HG03354 (cell line): Measurements from ENCODE around the gene CCDC28A.
"Not testable (repeated sequence)": the region's sequence is repeated elsewhere in the genome, so short reads cannot be mapped to it uniquely, and the experiment has no call there.

Experiments used
- ATAC-seq: cut with Tn5 transposase; IDR thresholded peaks from one replicate; pipeline ENCODE4 v1.9.1; 2021; ENCODE audit warnings: mild to moderate bottlenecking; ENCODE audit not compliant: unreplicated experiment, poor library complexity, severe bottlenecking

Gene CCDC28A

DNA sequence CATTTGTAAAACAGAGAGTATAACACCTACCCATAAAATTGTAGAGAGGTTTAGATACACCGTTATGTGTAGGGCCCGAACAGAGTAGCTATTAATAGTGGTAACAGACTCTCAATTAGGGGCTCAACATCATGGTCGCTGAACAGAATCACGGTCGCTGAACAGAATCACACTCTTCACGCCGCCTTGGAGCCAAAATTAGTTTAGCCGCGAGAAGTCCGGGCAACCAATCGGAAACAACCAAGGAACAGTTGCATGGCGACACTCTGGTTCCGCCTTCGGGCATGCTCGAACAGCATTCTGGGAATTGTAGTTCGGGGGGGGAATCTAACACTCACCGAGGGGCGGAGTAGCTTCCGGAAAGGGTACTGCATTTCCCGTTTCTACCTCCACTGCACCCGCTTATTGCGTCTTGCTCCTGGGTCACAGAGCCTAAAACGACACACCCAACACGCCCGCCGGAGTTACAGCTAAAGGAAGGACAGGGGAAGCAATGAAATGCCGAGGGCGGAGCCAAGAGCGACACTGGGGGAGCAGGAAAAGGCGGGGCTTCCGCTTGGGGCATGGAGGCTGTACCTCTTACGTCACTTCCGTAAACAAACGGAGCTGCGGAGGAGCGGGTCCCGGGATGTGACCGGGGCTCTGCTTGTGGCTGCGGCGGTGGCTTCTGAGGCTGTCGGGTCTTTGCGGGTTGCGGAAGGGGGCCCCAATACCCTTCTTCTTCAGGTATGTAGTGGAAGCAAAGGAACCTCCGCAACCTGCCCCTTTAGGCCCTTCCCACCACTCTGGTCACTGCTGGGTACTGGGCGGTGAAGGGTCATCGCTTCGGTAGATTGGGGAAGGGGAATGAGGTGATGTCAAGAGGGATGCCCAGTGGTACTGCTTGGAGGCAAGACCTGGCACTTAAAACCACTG, at the start of gene CCDC28A:
TSS of gene CCDC28A (plus strand) at position 593 of the 915 bp plus-strand sequence. CDS start 2,352 bp downstream, outside the sequence.
- ATAC-seq: peak; percentile 96

DNA sequence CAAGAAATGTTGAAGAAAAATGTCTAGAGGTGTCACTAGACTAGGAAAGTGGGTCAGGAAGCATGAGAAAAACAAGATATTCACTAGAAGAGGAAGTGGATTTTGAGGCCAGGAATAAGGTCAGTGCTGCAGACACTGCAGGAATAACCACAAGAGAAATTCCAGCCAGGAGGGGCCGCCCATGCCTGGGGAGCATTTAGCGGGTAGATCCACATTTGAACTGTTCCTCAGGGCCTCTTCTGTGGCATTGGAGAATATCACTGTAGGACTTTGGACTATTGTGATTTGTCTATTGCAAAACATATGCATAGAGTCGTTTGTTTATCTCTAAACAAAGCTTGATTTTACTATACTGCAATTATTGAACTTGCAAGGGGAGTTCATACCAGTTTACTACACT, 49.6 kb upstream of the CCDC28A start:
- ATAC-seq: no peak

DNA sequence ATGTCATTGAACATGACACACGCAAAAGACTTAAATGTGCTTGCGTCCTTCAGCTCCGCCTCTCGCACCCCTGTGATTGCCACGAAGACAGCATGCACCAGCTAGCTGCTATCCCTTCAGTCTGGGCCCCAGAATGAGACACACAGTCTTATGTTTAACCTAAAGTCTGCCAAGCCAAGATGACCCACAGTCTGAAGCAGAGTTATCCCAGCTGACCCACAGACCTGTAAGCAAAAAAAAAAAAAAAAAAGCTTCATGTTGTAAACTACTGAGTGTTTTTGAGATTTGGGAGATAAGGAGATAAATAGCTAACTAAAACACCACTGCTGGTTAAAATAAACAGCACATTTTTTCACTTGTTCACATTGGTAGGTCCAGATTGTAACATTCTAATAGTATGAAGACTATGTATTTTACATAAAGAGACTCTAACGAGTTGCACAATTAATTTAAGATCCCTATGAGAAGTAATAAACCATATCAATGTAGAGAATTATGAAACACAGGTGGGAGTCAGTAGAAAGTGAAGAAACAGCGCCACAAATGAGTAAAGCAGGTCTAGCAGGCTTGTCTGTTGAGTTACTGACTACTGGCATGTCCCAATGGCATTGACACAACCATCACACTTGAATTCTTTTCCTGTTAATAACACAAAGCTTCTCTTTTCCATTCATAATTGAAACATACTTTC, 47.4 kb upstream of the CCDC28A start:
- ATAC-seq: no peak

DNA sequence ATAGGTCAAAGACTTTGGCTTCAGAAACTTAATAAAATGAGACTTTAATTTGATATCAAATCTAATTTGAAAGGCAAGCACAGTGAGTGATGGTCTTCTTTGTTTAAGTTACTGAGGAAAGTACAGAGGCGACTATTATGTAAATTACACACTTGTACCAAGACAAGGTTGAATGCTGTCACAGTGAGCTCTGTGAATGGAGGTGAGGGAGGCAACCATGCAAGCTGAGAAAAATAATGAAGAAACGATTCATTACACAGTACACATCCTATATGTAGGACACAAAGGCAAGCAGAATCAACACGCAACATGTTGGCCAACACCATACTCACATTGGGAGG, 46.8 kb upstream of the CCDC28A start:
- no peak for ATAC-seq

DNA sequence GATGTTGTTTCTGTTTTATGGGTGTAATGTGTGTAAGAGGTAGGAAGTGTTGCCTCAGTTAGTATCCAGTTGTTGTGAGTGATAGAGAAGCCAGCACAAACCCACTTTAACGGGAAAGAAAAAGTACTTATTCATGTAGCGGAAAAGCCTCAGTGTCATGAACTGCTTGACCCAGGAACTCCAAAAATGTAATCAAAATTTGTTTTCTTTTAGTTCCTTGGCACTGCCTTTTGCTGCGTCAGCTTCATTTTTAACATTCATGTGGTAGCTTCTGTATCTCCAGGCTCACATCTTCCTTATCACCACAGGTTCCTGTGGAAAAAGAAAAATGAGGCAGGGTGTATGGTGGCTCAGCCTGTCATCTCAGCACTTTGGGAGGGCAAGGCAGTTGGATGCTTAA, 46.4 kb upstream of the CCDC28A start:
- ATAC-seq: no peak

DNA sequence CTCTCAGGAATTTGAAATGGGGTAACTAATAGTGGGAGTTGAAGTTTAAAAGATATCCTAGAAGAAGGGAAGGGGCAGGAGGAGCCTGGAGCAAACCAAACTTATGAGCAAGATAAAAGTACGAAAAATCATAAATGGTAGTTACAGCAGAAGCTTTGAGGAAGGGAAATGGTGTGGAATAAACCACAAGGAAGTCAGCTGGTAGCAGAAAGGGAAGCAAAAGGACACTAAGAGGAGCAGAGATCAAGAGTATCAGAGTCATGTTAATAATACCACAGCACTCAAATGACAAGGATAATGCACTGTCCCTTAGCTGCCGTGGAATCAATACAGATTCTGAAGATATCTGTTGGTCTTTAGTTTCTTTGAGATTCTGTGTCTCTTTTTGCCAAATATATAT, 44.9 kb upstream of the CCDC28A start:
- no peak for ATAC-seq

DNA sequence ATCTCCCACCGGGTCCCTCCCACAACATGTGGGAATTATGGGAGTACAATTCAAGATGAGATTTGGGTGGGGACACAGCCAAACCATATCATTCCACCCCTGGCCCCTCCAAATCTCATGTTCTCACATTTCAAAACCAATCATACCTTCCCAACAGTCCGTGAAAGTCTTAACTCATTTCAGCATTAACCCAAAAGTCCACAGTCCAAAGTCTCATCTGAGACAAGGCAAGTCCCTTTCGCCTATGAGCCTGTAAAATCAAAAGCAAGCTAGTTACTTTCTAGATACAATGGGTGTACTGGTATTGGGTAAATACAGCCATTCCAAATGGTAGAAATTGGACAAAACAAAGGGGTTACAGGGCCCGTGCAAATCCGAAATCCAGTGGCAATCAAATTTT, 43.5 kb upstream of the CCDC28A start:
- ATAC-seq: not testable (repeated sequence)

DNA sequence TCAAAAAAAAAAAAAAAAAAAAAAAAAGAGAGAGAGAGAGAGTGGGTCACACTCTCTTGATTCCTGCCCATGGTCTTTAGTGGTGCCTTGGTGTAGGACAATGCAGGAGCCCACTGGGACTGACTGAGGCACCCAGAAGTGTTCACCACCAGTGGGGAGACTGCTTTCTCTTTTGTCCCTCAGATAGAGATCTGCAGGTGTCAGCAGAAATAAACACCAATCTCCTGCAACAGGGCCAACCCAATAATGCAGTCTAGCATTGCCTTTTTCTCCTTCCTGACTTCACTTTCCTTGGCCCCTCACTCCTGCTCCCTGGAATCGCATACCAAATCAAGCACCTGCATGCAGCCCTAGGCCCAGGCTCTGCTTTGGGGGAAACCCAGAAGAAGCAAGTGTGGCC, 39.0 kb upstream of the CCDC28A start:
- ATAC-seq: no peak

DNA sequence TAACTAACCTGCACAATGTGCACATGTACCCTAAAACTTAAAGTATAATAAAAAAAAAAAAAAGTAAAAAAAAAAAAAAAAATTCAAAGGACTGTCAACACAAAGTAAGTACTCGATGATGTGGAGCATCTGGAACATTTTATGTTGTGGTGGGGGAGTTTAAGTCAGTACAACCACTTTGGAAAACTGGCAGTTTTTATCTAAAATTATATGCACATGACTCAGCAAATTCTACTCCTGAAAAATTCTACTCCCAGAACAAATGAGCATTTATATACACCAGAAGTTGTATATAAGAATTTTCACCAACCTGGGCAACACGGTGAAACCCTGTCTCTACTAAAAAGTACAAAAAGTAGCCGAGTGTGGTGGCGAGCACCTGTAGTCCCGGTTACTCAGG, 36.9 kb upstream of the CCDC28A start:
- ATAC-seq: no peak

DNA sequence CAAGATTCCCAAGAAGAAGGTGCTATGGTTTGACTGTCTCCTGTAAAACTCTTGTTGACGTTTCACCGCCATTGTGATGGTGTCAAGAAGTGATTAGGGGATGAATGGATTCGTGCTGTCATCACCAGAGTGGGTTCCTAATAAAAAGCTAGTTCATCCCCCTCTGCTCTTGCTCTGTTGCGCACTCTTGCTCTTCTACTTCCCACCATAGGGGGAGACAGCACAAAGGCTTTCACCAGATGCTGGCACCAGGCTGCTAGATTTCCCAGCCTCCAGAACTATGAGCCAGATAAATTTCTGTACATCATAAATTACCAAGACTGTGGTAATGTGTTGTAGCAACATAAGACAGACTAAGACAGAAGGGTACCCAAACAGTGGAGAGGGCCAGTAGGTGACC, 21.6 kb upstream of the CCDC28A start:
- ATAC-seq: no peak

DNA sequence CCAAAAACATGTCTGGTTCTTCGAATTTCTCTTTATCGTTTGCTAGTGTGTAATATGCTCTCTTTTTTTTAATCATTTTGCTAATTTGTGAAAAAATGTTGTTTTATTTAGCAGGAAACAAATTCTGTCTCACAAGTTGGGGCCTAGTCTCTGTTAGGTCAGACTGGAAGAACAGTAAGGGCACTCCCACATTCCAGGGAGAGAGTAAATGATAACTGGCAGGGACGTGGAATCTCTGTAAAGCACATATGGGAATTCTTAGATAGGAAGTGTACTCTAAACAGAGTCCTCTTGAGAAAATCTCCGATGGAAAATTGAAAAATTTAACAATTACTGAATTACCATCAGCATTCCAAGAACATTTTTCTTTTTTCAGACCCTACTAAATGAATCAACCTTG, 16.4 kb upstream of the CCDC28A start:
- ATAC-seq: no peak

DNA sequence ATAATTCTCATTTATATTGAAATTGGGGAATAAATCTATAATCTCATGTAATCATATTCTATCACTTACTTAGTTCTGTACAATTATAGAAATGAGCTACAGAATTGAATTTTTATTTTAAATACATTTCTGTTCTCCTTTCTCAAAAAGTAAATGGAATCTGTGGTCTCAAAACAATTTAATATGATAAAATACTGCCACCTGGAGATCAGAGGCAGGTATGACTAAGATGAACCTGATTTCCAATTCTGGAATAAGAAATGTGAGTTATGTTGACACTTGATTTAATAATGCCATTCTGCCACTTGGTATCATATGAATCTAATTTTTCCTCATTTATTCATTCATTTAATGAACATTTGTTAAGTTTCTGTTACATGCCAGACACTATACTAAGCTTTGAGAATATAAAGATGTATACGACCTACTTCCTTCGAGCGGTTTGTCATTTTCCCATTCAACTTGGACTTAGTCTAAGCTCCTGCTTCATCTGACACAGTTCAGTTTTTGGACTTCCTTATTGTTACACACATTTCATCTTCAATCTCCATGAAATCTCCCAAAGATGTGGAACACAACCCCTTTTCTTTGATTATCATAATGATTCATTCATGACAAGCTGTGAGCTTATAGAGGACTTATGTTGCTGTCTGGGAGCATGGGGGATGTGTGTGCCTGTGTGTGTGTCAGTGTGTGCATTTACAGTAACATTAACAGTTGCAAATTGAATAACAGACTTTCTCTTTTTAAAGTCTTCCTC, 7.5 kb upstream of the CCDC28A start:
- no peak for ATAC-seq

DNA sequence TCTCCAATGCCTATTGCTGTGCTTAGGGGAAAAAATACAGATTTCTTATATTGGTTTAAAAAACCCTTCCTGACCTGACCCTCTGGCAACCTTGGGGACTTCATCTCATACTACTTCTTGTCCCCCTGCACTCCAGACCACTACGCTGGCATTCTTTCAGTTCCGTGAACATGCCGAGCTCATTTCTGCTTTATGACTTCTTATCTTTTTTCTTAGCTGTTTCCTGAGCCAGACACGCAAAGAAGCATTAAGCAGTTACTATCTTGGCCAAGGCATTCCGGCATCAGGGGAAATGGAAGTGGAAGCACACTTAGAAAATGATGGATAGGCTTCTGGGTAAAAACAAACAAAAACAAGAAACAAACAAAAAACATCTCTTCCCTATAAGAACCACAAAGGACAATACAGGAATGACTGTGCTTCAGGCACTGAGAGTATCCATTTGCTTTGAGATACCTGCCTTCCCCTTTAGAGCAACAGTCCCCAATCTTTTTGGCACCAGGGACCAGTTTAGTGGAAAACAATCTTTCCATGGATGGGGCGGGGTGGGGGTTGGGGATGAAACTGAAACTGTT, 4.4 kb upstream of the CCDC28A start:
- no peak for ATAC-seq

DNA sequence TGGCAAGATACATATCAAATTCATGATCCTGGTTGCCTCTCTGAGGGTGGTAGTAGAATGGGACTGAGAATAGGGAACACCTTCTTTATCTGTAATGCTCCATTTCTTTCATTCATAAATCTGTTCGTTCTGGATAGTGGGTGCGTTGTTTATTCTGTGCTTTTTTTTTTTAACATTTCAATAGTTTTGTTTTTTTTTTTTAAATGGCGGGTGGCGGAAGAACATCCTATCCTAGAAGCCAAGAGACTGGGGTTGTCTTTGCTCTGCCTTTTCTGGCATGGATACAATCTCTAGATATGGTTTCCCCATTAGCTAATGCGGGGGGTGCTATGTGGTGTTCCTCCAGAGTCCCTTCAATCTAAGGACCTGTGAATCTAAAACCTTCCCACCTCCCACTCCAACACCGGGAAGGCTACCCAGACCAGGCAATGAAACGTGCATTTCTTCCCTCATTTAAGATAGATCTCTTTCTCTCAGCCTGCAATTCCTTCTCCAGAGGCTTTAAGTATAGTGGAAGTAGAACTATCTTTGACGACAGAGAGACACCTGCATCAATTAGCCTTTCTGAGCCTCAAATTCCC, 883 bp upstream of the CCDC28A start:
- ATAC-seq: peak; percentile 1

DNA sequence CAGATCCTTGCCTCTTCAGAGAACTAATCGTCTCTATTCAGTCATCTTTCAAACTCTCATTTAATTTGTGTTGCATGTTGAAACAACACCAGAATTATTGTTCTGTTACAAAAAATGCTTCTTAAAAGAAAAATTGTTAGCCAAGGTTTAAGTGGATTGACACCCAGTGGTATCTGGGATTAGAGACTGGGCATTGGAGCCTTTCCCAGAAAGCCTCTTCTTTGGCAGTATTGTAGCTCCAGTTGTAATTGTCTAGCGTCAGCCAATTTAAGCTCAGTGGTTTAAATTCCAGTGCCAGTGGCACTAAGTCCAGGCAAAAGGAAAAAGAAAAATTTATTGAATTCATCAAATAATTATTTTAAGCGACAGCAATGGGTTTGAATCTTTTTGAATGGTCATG, 801 bp downstream of the CCDC28A start:
- ATAC-seq: no peak

DNA sequence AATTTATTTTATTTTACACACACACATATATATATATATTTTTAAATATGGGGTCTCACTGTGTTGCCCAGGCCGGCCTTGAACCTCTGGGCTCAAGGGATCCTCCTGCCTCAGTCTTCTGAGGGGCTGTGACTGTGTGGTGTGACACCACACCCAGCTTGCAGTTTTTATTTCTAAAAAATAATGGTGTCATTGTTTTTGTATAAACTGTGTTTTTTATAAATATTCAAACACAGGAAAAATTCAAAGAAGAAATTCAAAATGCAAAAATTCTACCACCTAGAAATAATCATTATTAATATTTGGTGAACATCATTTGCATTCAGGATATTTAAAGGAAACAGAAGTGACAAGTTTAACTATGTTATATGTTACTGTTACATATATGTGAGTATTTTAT, 3.1 kb downstream of the CCDC28A start:
- ATAC-seq: no peak

DNA sequence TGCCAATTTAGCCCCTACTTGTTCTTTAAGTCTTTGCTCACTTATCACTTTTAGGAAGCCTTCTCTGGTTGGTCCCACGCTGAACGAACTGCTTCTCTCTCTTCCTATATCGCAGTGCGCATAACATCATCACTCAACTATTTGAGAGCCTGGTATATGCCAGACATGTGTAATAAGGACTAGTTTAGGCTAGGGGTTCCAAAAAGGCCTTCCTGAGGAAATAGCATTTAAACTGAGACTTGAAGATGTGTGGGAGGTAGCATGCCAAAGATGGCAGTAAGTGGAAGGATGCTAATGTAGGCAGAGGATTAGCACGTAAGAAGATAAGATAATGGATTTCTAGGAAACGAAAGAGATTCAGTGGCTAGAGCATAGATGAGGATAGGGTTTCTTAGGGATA, 4.8 kb downstream of the CCDC28A start:
- no peak for ATAC-seq

DNA sequence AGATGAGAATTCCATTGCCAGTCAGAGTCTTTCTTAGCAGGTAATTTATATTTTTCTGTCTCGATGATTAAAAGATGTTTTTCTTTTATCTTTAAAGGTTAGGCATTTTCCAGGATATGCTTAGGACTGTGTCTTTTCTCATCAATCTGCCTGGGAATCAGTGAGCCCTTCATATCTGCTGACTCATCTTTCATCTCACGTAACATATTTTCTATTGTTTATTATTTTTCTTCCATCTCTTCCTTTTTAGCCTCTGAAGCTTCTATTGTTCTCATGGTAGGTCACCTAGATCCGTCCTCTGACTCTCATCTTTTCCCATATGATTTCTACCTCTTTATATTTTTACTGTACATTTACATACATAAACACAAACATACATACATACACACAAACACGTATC, 8.7 kb downstream of the CCDC28A start:
- no peak for ATAC-seq

DNA sequence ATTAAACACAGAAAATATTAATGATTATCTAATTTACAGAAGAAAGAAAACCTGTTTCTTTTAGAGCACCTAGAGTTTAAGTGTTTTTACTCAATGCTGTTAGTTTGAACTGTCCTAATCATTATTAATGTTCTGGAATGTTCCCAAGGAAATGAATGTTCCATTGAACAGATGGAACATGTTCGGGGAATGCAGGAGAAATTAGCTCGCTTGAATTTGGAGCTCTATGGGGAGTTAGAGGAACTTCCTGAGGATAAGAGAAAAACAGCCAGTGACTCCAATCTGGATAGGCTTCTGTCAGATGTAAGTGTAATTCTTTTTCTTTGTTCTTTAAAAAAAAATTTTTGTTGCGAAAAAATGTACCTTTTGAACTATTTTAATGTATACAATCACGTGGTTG, 11.5 kb downstream of the CCDC28A start:
- ATAC-seq: no peak

DNA sequence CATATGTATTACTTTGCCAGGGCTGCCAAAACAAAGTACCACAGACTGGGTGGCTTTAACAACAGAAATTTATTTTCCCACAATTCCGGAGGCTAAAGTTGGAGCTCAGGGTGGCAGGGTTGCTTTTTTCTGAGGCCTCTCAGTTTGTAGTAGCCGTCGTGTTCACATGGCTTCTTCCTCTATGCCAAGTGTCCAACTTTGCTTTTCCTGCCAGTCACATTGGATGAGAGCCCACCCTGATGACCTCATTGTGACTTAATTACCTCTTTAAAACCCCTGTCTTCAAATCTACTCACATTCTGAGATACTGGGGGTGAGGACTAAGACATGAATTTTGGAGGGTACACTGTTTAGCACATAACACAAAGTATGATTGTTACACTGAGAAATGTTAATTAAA, 12.4 kb downstream of the CCDC28A start:
- no peak for ATAC-seq
